Motor neuron (in vitro differentiated cells): ENCODE data around the gene GADL1. TPM values are rescaled to one million over a fixed set of nuclear protein-coding genes. Genes with fewer than 3 reads are reported as not detected.

ENCODE experiments used
- ATAC-seq, 8 experiments: fragments of 200-7000 bp; cut with Tn5 transposase; replicated peaks in 6 of 8; 2 replicates each; pipeline ENCODE4 v1.8.0; 2021; ENCODE audit warnings: mild to moderate bottlenecking in 8 of 8, moderate library complexity in 8 of 8
- H3K27ac ChIP-seq, 2 donors: fragments of 250-450 bp; sonication (Bioruptor Pico); 2 replicates each; pipeline ENCODE4 v1.9.0; 2021; ENCODE audit warnings: antibody characterized with exemption in 2 of 2, mild to moderate bottlenecking in 2 of 2, moderate library complexity in 1 of 2
- H3K4me1 ChIP-seq, 2 donors: fragments of 250-450 bp; sonication (Bioruptor Pico); replicated peaks in 1 of 2; 2 replicates each; pipeline ENCODE4 v1.6.1; 2021; ENCODE audit warnings: antibody characterized with exemption in 2 of 2, mild to moderate bottlenecking in 2 of 2, moderate library complexity in 1 of 2
- H3K4me3 ChIP-seq, 5 donors: fragments of 250-450 bp; sonication (Bioruptor Pico); 2 replicates each; pipeline ENCODE4 v1.9.0; 2021; ENCODE audit warnings: antibody characterized with exemption in 5 of 5, mild to moderate bottlenecking in 5 of 5, moderate library complexity in 4 of 5
- WGBS, 10 experiments: fragments of 450-650 bp; shearing (Covaris generic); methylation state at CpG; one replicate each; pipeline ENCODE4 v1.0.0; 2022; 5-methylcytosine and 5-hydroxymethylcytosine counted together
- in situ Hi-C, 9 experiments: fragments of 400-800 bp; cut with MboI; loops; one replicate each; pipeline ENCODE4 v1.15.0; 2021; ENCODE audit warnings: low sequenced_read_pairs in 9 of 9, low pct_unique_long_range_greater_than_20kb in 2 of 9; ENCODE audit not compliant: unreplicated experiment in 9 of 9
- total RNA-seq, 8 experiments: library from RNA; unstranded; fragments of 300-600 nt; gene quantifications; 2 replicates each; pipeline versions ENCODE4 v1.2.3 to v1.2.4, GENCODE V29; 2022

GADL1 gene
- total RNA-seq, 8 experiments from 2014 or later, result 0.07 to 3.9 (median 0.49) TPM

GRCh38 chr3:30681649-30682211 is 212.7 kb downstream of the GADL1 start:
- no peak overlapping the region for H3K4me3 ChIP-seq
- H3K27ac ChIP-seq, result no peak overlapping the region
- 0 to 100% (median 80%) methylated on average over 1 to 5 of the region's 6 CpGs; no CpG with 5 or more reads in 3 of the 10 experiments for WGBS, 10 experiments
- peak in 3 of 8 experiments; percentile 69 to 73 (median 71) for ATAC-seq
- H3K4me1 ChIP-seq, result peaks cover 6 to 11% of the 10 kb centered on the region in 2 donors
- in situ Hi-C loops, result loop anchor here in 1 of 9 experiments (25.0 kb wide), 1 partner anchor 644 kb away; no protein-coding TSS in a partner anchor

GRCh38 chr3:30680789-30681648 is 213.4 kb downstream of the GADL1 start:
- 17 to 62% (median 41%) methylated on average over 2 to 14 of the region's 18 CpGs for WGBS, 10 experiments
- peak; percentile 64 to 94 (median 87) for ATAC-seq
- in situ Hi-C loops, result loop anchor here in 1 of 9 experiments (25.0 kb wide), 1 partner anchor 644 kb away; no protein-coding TSS in a partner anchor

DNA sequence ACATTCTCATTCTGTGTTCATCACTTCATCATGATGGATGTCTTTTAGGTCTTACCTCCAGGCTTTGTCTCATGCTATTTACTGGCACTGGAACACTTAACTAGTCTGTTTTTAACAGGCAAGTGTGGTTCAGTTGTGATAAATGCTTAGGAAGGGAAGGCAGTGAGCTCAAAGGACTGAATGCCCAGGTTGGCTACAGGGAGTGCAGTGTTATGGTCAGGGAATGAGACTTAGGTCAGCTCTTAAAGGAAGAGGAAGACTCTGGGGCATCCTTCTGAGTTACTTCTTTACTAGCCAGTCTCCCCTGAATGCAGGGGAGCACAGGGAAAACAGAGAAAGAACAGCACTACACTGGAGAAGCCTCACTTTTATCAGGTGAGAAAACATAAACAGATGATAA is 215.4 kb downstream of the GADL1 start:
- H3K4me3 ChIP-seq, result no peak overlapping the region
- ATAC-seq, result no peak
- H3K4me1 ChIP-seq, result peaks cover 6 to 11% of the 10 kb centered on the region in 2 donors
- in situ Hi-C loops, result loop anchor here in 1 of 9 experiments (25.0 kb wide), 1 partner anchor 642 kb away; no protein-coding TSS in a partner anchor
- H3K27ac ChIP-seq, result no peak overlapping the region

More at GRCh38 chr3:30680789-30681648, 213.4 kb downstream of the GADL1 start:
- H3K4me3 ChIP-seq, result no peak overlapping the region
- no peak overlapping the region for H3K27ac ChIP-seq
- H3K4me1 ChIP-seq, result peaks cover 6 to 11% of the 10 kb centered on the region in 2 donors

DNA sequence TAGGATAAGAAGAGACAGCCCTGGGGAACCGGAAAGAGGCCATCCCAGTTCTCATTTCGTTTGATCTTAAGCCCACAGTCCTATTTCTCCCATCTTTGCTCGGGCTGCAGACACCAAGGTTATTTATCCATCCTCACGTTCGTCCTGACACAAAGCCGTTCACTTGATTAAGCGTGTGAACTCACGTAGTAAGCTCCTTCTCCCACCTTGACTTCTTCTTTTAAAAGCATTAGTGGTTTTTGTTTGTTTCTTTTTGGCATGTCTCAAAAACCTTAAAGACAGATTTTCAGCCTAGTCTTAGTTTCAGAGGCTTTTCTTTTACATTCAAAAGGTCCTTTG is 217.1 kb downstream of the GADL1 start:
- H3K27ac ChIP-seq, result no peak overlapping the region
- H3K4me1 ChIP-seq, result peaks cover 6 to 11% of the 10 kb centered on the region in 2 donors
- in situ Hi-C loops, result loop anchor here in 1 of 9 experiments (25.0 kb wide), 1 partner anchor 640 kb away; no protein-coding TSS in a partner anchor
- no peak overlapping the region for H3K4me3 ChIP-seq
- 77 to 98% (median 89%) methylated on average over 2 to 8 of the region's 8 CpGs for WGBS, 10 experiments
- ATAC-seq, result no peak

GRCh38 chr3:30676424-30677346 is 217.8 kb downstream of the GADL1 start:
- Histone ChIP-seq H3K4me3 (no peak overlapping the region), H3K27ac (no peak overlapping the region), H3K4me1 (peaks cover 6 to 11% of the 10 kb centered on the region in 2 donors)
- no peak for ATAC-seq
- WGBS, 10 experiments, result 74 to 100% (median 88%) methylated on average over 1 to 4 of the region's 4 CpGs; no CpG with 5 or more reads in 1 of the 10 experiments
- in situ Hi-C loops, result loop anchor here in 1 of 9 experiments (25.0 kb wide), 1 partner anchor 639 kb away; no protein-coding TSS in a partner anchor
